Neural cell (in vitro differentiated cells): ENCODE results near the gene KIF14.

Experiments used
- EP300 ChIP-seq: fragments of 450-650 bp; conservative IDR thresholded peaks from 2 replicates; pipeline ENCODE4 v1.6.1; 2014; ENCODE audit warnings: antibody characterized with exemption, mild to moderate bottlenecking, moderate library complexity; ENCODE audit not compliant: poor library complexity, severe bottlenecking
- EZH2 ChIP-seq: fragments of 200-600, 300-800 bp; shearing (Covaris generic), sonication (generic); IDR thresholded peaks from 2 replicates; pipeline ENCODE4 v1.6.1; 2014; ENCODE audit warnings: antibody characterized with exemption, low read length, borderline replicate concordance, mild to moderate bottlenecking; ENCODE audit not compliant: insufficient read depth, poor library complexity, severe bottlenecking
- POLR2AphosphoS5 ChIP-seq: IDR thresholded peaks from 2 replicates; pipeline ENCODE4 v1.6.1; 2012
- SMC3 ChIP-seq: fragments of 450-650 bp; conservative IDR thresholded peaks from 2 replicates; pipeline ENCODE4 v1.6.1; 2014; ENCODE audit warnings: antibody characterized with exemption, mild to moderate bottlenecking, moderate library complexity; ENCODE audit not compliant: poor library complexity
- TF ChIP-seq, protein P1 (sequence below): fragments of 450-650 bp; IDR thresholded peaks from 2 replicates; pipeline ENCODE4 v1.5.1; 2014; ENCODE audit warnings: antibody characterized with exemption, mild to moderate bottlenecking, moderate library complexity; ENCODE audit not compliant: poor library complexity, severe bottlenecking
- TF ChIP-seq, protein P2 (sequence below): IDR thresholded peaks from 2 replicates; pipeline ENCODE4 v1.6.1; 2012; ENCODE audit warnings: borderline replicate concordance

DNA sequence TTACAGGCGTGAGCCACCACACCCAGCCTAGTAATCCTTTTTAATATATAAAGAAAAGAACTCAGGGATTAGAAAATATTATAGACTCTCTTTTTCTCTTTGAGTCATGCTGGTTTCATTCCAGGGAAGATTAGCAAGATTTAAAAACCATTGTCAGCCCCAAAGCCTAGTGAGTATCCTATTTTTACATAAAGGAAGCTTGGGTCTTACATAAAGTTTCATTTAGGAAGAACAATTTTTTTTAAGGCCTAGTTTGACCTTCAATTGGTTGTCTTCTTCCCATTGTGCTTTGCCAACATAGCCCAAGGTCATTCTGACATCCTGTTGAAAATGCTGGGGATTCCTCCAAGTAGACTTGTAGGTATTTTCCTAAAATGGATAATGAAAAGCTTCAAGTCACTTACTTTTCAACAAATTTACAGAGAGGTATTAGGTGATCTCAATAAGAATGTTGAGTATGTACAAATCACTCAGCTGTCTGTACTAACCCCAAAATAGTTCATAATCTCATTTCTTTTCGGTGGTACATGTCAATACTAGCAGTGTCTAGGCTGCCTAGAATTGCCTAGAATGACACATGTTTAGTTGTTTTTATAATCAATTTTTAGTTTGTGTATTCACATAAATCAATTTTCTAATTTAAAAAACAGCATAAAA lies 4.3 kb upstream of the KIF14 start:
- TF ChIP-seq EZH2: no peak
- TF ChIP-seq, protein P1, sequence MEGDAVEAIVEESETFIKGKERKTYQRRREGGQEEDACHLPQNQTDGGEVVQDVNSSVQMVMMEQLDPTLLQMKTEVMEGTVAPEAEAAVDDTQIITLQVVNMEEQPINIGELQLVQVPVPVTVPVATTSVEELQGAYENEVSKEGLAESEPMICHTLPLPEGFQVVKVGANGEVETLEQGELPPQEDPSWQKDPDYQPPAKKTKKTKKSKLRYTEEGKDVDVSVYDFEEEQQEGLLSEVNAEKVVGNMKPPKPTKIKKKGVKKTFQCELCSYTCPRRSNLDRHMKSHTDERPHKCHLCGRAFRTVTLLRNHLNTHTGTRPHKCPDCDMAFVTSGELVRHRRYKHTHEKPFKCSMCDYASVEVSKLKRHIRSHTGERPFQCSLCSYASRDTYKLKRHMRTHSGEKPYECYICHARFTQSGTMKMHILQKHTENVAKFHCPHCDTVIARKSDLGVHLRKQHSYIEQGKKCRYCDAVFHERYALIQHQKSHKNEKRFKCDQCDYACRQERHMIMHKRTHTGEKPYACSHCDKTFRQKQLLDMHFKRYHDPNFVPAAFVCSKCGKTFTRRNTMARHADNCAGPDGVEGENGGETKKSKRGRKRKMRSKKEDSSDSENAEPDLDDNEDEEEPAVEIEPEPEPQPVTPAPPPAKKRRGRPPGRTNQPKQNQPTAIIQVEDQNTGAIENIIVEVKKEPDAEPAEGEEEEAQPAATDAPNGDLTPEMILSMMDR: no peak
- TF ChIP-seq, protein P2, sequence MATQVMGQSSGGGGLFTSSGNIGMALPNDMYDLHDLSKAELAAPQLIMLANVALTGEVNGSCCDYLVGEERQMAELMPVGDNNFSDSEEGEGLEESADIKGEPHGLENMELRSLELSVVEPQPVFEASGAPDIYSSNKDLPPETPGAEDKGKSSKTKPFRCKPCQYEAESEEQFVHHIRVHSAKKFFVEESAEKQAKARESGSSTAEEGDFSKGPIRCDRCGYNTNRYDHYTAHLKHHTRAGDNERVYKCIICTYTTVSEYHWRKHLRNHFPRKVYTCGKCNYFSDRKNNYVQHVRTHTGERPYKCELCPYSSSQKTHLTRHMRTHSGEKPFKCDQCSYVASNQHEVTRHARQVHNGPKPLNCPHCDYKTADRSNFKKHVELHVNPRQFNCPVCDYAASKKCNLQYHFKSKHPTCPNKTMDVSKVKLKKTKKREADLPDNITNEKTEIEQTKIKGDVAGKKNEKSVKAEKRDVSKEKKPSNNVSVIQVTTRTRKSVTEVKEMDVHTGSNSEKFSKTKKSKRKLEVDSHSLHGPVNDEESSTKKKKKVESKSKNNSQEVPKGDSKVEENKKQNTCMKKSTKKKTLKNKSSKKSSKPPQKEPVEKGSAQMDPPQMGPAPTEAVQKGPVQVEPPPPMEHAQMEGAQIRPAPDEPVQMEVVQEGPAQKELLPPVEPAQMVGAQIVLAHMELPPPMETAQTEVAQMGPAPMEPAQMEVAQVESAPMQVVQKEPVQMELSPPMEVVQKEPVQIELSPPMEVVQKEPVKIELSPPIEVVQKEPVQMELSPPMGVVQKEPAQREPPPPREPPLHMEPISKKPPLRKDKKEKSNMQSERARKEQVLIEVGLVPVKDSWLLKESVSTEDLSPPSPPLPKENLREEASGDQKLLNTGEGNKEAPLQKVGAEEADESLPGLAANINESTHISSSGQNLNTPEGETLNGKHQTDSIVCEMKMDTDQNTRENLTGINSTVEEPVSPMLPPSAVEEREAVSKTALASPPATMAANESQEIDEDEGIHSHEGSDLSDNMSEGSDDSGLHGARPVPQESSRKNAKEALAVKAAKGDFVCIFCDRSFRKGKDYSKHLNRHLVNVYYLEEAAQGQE: no peak
- TF ChIP-seq EP300: no peak
- TF ChIP-seq SMC3: no peak
- TF ChIP-seq POLR2AphosphoS5: no peak
